ENCODE results near the gene CISH. TPM values are rescaled to one million over a fixed set of nuclear protein-coding genes. Genes with fewer than 3 reads are reported as not detected.

The CISH gene
- total and polyA plus RNA-seq, 9 of the 15 experiments (the other 6 are each of a cell fraction or from before 2014, with no cell fraction given) = 1.7 to 47.7 (median 18.3) TPM

DNA sequence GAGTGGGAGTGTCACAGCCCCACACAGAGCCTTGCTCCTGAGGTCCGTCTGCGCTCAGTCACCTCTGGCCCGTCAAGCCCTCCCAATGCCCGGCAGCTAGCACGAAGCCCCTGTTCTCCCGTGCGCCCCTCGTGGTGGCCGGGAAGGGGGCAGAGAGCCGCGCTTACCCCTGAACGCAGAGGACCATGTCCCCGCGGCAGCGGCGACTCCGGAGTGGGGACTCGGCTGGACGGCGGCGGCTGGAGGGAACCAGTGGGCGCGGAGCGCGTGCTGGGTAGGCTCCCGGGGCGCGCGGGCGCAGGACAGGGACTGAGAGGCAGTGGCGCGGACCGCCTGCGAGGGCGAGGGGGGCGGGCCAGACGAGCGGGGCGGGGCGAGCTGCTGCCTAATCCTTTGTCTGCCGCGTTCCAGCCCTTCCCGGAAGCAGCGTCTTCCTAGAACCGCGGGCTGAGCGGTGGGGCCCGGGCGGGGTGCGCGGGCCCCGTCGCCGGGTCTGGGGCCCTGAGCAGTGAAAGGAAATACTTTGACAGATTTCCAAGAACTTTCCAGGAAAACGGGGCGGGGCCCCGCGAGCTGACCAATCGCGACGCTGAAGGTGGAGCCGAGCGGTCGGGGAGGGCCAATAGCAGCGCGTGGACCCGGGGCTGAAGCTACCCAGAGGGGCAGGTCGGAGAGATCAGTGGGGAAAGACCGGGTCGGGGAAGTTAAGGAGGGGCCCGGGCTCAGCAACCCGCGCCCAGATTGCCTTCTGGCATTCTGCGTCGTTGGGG is at the start of gene CISH (continued):
- TF ChIP-seq, protein P1, sequence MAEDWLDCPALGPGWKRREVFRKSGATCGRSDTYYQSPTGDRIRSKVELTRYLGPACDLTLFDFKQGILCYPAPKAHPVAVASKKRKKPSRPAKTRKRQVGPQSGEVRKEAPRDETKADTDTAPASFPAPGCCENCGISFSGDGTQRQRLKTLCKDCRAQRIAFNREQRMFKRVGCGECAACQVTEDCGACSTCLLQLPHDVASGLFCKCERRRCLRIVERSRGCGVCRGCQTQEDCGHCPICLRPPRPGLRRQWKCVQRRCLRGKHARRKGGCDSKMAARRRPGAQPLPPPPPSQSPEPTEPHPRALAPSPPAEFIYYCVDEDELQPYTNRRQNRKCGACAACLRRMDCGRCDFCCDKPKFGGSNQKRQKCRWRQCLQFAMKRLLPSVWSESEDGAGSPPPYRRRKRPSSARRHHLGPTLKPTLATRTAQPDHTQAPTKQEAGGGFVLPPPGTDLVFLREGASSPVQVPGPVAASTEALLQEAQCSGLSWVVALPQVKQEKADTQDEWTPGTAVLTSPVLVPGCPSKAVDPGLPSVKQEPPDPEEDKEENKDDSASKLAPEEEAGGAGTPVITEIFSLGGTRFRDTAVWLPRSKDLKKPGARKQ (CRISPR knock-in tag; IDR thresholded peaks at IDR 0.05) = no peak
- TF ChIP-seq TCFL5 (CRISPR knock-in tag; conservative IDR thresholded peaks at IDR 0.05) = no peak
- peak; percentile 51 for TF ChIP-seq CREB1 (IDR thresholded peaks at IDR 0.05)
- no peak; the same call in 1 of the 2 replicates for TF ChIP-seq CREB1 (CRISPR knock-in tag; IDR thresholded peaks at IDR 0.05)
- TF ChIP-seq ZNF121 (CRISPR knock-in tag; conservative IDR thresholded peaks at IDR 0.05) = no peak
- no peak for TF ChIP-seq CEBPG (CRISPR knock-in tag; IDR thresholded peaks at IDR 0.05)
- TF ChIP-seq CEBPG (tag; conservative IDR thresholded peaks at IDR 0.05 in 1 of 2, IDR thresholded peaks at IDR 0.05 in 1 of 2) = no peak
- TF ChIP-seq GATA2 (CRISPR knock-in tag; IDR thresholded peaks at IDR 0.05) = no peak; the same call in 1 of the 2 replicates
- TF ChIP-seq, protein P2, sequence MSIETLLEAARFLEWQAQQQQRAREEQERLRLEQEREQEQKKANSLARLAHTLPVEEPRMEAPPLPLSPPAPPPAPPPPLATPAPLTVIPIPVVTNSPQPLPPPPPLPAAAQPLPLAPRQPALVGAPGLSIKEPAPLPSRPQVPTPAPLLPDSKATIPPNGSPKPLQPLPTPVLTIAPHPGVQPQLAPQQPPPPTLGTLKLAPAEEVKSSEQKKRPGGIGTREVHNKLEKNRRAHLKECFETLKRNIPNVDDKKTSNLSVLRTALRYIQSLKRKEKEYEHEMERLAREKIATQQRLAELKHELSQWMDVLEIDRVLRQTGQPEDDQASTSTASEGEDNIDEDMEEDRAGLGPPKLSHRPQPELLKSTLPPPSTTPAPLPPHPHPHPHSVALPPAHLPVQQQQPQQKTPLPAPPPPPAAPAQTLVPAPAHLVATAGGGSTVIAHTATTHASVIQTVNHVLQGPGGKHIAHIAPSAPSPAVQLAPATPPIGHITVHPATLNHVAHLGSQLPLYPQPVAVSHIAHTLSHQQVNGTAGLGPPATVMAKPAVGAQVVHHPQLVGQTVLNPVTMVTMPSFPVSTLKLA (conservative IDR thresholded peaks at IDR 0.05) = peak in 1 of 2 experiments; percentile 95; a peak in 1 of 4 replicates
- TF ChIP-seq KAT8 (IDR thresholded peaks at IDR 0.05; ENCODE audit: low read depth) = no peak
- TF ChIP-seq ZNF696 (CRISPR knock-in tag; conservative IDR thresholded peaks at IDR 0.05) = no peak
- TF ChIP-seq, protein P3, sequence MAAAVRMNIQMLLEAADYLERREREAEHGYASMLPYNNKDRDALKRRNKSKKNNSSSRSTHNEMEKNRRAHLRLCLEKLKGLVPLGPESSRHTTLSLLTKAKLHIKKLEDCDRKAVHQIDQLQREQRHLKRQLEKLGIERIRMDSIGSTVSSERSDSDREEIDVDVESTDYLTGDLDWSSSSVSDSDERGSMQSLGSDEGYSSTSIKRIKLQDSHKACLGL (CRISPR knock-in tag; IDR thresholded peaks at IDR 0.05; ENCODE audit: borderline replicate concordance, poor library complexity, severe bottlenecking) = no peak
- no peak for TF ChIP-seq STAG1 (CRISPR knock-in tag; IDR thresholded peaks at IDR 0.05; ENCODE audit: borderline replicate concordance)
- no peak for TF ChIP-seq BCOR (IDR thresholded peaks at IDR 0.05)
- no peak for TF ChIP-seq TOE1 (IDR thresholded peaks at IDR 0.05; ENCODE audit: borderline replicate concordance)
- TF ChIP-seq TOE1 (CRISPR knock-in tag; IDR thresholded peaks at IDR 0.05; ENCODE audit: borderline replicate concordance, low read depth) = no peak
- no peak for TF ChIP-seq ZNF12 (CRISPR knock-in tag; IDR thresholded peaks at IDR 0.05)
- no peak for TF ChIP-seq ZFP36 (IDR thresholded peaks at IDR 0.05; ENCODE audit: low read depth, low read length, partially characterized antibody)
- TF ChIP-seq CTBP1 (IDR thresholded peaks at IDR 0.05; ENCODE audit: borderline replicate concordance) = peak; percentile 64
- TF ChIP-seq NCOA6 (IDR thresholded peaks at IDR 0.05) = peak; percentile 91
- TF ChIP-seq WHSC1 (IDR thresholded peaks at IDR 0.05; ENCODE audit: low read length) = no peak
- no peak for TF ChIP-seq SIN3B (IDR thresholded peaks at IDR 0.05; ENCODE audit: low read depth)
- TF ChIP-seq, protein P4, sequence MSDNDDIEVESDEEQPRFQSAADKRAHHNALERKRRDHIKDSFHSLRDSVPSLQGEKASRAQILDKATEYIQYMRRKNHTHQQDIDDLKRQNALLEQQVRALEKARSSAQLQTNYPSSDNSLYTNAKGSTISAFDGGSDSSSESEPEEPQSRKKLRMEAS (CRISPR knock-in tag; IDR thresholded peaks at IDR 0.05) = no peak; the same call in 1 of the 2 replicates
- 0 out of 2 replicates have a peak, but pooled peaks have one; percentile 36 for TF ChIP-seq ZNF644 (tag; IDR thresholded peaks at IDR 0.05; ENCODE audit: low read depth)

Measured in K562 (cell line).